Measurements from ENCODE around the gene RNF44.
"Not testable (repeated sequence)": the region's sequence is repeated elsewhere in the genome, so short reads cannot be mapped to it uniquely, and the experiment has no call there.

Gene RNF44

DNA sequence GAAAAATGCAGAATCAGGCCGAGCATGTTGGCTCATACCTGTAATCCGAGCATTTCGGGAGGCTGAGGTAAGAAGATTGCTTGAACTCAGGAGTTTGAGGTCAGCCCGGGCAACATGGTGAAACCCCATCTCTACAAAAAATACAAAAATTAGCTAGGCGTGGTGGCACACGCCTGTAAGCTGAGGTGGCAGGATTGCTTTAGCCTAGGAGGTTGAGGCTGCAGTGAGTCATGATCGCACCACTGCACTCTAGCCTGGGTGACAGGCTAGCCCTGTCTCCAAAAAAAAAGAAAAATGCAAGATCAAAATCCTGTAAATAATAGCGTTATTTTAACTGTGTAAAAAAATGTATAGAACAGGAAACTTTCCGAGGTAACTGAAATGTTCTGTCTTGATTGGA lies 39.4 kb downstream of the RNF44 start:
- TF ChIP-seq, protein P1, sequence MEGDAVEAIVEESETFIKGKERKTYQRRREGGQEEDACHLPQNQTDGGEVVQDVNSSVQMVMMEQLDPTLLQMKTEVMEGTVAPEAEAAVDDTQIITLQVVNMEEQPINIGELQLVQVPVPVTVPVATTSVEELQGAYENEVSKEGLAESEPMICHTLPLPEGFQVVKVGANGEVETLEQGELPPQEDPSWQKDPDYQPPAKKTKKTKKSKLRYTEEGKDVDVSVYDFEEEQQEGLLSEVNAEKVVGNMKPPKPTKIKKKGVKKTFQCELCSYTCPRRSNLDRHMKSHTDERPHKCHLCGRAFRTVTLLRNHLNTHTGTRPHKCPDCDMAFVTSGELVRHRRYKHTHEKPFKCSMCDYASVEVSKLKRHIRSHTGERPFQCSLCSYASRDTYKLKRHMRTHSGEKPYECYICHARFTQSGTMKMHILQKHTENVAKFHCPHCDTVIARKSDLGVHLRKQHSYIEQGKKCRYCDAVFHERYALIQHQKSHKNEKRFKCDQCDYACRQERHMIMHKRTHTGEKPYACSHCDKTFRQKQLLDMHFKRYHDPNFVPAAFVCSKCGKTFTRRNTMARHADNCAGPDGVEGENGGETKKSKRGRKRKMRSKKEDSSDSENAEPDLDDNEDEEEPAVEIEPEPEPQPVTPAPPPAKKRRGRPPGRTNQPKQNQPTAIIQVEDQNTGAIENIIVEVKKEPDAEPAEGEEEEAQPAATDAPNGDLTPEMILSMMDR (IDR thresholded peaks at IDR 0.05; ENCODE audit: insufficient read depth, low read length, poor library complexity, severe bottlenecking): no peak
- no peak overlapping the region for H3K4me3 ChIP-seq (replicated peaks; ENCODE audit: low read depth, low read length)
- peaks cover 23% of the 10 kb centered on the region for H3K36me3 ChIP-seq (ENCODE audit: control insufficient read depth, insufficient read depth, low read length)
- no peak for DNase-seq (ENCODE audit: extremely low read depth, insufficient read length)
- H3K27me3 ChIP-seq (replicated peaks; ENCODE audit: control insufficient read depth, insufficient read depth, low read length): no peaks in the 10 kb centered on the region

DNA sequence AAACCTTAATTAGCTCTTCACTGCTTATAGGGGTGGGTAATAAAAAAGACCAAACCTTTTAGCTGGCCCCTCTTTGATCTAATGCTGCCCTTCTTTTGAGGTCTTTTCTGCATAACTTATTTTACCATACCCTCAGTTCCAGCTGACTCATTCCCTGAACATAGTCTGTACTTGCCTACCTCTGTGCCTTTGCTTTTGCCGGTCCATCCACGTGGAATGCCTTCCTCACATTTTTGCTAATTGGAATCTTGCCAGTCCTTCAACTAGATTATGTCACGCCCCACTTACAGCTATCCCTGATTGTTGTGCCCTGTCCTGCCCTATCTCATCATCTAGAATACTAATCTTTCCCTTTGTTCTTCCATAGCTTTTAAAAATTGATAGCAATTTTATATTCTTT lies 44.8 kb downstream of the RNF44 start:
- Histone ChIP-seq H3K27me3 (replicated peaks; ENCODE audit: control insufficient read depth, insufficient read depth, low read length) (no peaks in the 10 kb centered on the region), H3K36me3 (ENCODE audit: control insufficient read depth, insufficient read depth, low read length) (peaks cover 19% of the 10 kb centered on the region), H3K4me3 (replicated peaks; ENCODE audit: low read depth, low read length) (no peak overlapping the region)
- no peak for DNase-seq (ENCODE audit: extremely low read depth, insufficient read length)
- TF ChIP-seq, protein P1 (IDR thresholded peaks at IDR 0.05; ENCODE audit: insufficient read depth, low read length, poor library complexity, severe bottlenecking): no peak

GRCh38 chr5:176491901-176492300 lies 45.3 kb downstream of the RNF44 start:
- H3K4me3 ChIP-seq (replicated peaks; ENCODE audit: low read depth, low read length): no peak overlapping the region
- no peak for DNase-seq (ENCODE audit: extremely low read depth, insufficient read length)
- TF ChIP-seq, protein P1 (IDR thresholded peaks at IDR 0.05; ENCODE audit: insufficient read depth, low read length, poor library complexity, severe bottlenecking): no peak
- H3K36me3 ChIP-seq (ENCODE audit: control insufficient read depth, insufficient read depth, low read length): peaks cover 19% of the 10 kb centered on the region
- H3K27me3 ChIP-seq (replicated peaks; ENCODE audit: control insufficient read depth, insufficient read depth, low read length): no peaks in the 10 kb centered on the region

GRCh38 chr5:176491101-176491502 lies 46.1 kb downstream of the RNF44 start:
- Histone ChIP-seq H3K4me3 (replicated peaks; ENCODE audit: low read depth, low read length) (no peak overlapping the region), H3K27me3 (replicated peaks; ENCODE audit: control insufficient read depth, insufficient read depth, low read length) (no peaks in the 10 kb centered on the region), H3K36me3 (ENCODE audit: control insufficient read depth, insufficient read depth, low read length) (peaks cover 16% of the 10 kb centered on the region)
- DNase-seq (ENCODE audit: extremely low read depth, insufficient read length): no peak
- TF ChIP-seq, protein P1 (IDR thresholded peaks at IDR 0.05; ENCODE audit: insufficient read depth, low read length, poor library complexity, severe bottlenecking): no peak

GRCh38 chr5:176490301-176490700 lies 46.9 kb downstream of the RNF44 start:
- TF ChIP-seq, protein P1 (IDR thresholded peaks at IDR 0.05; ENCODE audit: insufficient read depth, low read length, poor library complexity, severe bottlenecking): no peak
- no peak overlapping the region for H3K4me3 ChIP-seq (replicated peaks; ENCODE audit: low read depth, low read length)
- H3K27me3 ChIP-seq (replicated peaks; ENCODE audit: control insufficient read depth, insufficient read depth, low read length): no peaks in the 10 kb centered on the region
- H3K36me3 ChIP-seq (ENCODE audit: control insufficient read depth, insufficient read depth, low read length): peaks cover 15% of the 10 kb centered on the region
- DNase-seq (ENCODE audit: extremely low read depth, insufficient read length): no peak

DNA sequence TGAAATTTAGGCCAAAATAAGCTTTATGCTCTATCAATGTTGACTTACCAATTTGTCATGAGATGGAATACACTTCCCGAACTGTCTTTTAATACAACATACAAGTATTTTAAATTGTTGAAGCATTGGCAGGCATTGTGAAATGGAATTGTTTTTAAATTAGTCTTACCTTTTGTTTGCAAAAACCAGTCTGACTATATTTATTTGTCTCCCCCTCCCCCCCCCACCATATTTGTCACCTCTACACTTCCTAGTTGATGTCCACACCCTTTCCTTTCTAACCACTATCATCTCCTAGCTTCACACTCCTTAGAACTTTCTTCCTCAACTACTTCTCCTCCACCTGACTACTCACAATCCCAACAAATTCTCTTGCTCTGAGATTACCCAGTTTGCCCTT lies 48.1 kb downstream of the RNF44 start:
- Histone ChIP-seq H3K4me3 (replicated peaks; ENCODE audit: low read depth, low read length) (no peak overlapping the region), H3K27me3 (replicated peaks; ENCODE audit: control insufficient read depth, insufficient read depth, low read length) (no peaks in the 10 kb centered on the region), H3K36me3 (ENCODE audit: control insufficient read depth, insufficient read depth, low read length) (peaks cover 12% of the 10 kb centered on the region)
- TF ChIP-seq, protein P1 (IDR thresholded peaks at IDR 0.05; ENCODE audit: insufficient read depth, low read length, poor library complexity, severe bottlenecking): no peak
- DNase-seq (ENCODE audit: extremely low read depth, insufficient read length): no peak

DNA sequence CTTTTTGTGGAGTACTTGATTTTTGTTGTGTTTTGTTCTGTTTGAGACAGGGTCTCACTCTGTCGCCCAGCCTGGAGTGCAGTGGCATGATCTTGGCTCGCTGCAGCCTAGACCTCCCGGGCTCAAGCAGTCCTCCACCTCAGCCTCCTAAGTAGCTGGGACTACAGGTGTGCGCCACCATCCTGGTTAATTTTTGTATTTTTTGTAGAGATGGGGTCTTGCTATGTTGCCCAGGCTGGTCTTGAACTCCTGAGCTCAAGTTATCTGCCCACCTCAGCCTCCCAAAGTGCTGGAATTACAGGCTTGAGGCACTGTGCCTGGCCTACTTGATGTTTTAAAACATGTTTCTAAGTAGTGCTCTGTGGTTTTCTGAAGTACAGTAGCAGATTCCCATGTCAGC lies 50.0 kb downstream of the RNF44 start:
- H3K4me3 ChIP-seq (replicated peaks; ENCODE audit: low read depth, low read length); H3K27me3 ChIP-seq (replicated peaks; ENCODE audit: control insufficient read depth, insufficient read depth, low read length); H3K36me3 ChIP-seq (ENCODE audit: control insufficient read depth, insufficient read depth, low read length); DNase-seq (ENCODE audit: extremely low read depth, insufficient read length): not testable (repeated sequence)
